Measurements from ENCODE around the gene TCP11. TPM values are rescaled to one million over a fixed set of nuclear protein-coding genes. Genes with fewer than 3 reads are reported as not detected.

The TCP11 gene
- total RNA-seq, 8 experiments from 2014 or later: 0.22 to 1.2 (median 0.57) TPM; not detected in 4

- Histone ChIP-seq H3K4me3 (no peak overlapping the region), H3K27ac (peak overlapping the region in 1 of 2 donors; percentile 10), H3K4me1 (replicated peaks in 1 of 2) (no peaks in the 10 kb centered on the region)
- peak in 1 of 8 experiments; percentile 6 for ATAC-seq (replicated peaks in 6 of 8)
- in situ Hi-C loops (cut with MboI; ENCODE audit: low pct_unique_long_range_greater_than_20kb in 2 of 9, low sequenced_read_pairs in 9 of 9, unreplicated experiment in 9 of 9): no loop called here
- 60 to 100% (median 80%) methylated on average over 1 to 3 of the region's 7 CpGs; no CpG with 5 or more reads in 5 of the 10 experiments for WGBS, 10 experiments
Observed at GRCh38 chr6:35068644-35069043, 72.5 kb downstream of the TCP11 start.

- ATAC-seq (replicated peaks in 6 of 8): peak in 6 of 8 experiments; percentile 16 to 92 (median 56)
- WGBS, 10 experiments: 20 to 70% (median 50%) methylated on average over 1 to 5 of the region's 9 CpGs; no CpG with 5 or more reads in 4 of the 10 experiments
Observed at GRCh38 chr6:35068206-35068605, 72.9 kb downstream of the TCP11 start.

More at GRCh38 chr6:35068206-35068605, 72.9 kb downstream of the TCP11 start:
- in situ Hi-C loops (cut with MboI; ENCODE audit: low pct_unique_long_range_greater_than_20kb in 2 of 9, low sequenced_read_pairs in 9 of 9, unreplicated experiment in 9 of 9): no loop called here
- Histone ChIP-seq H3K4me1 (replicated peaks in 1 of 2) (no peaks in the 10 kb centered on the region), H3K4me3 (no peak overlapping the region), H3K27ac (no peak overlapping the region)

Other genes starting within 250 kb of the TCP11 start
- gene SCUBE3, start 72.6 kb upstream of the TCP11 start, total RNA-seq: 10 to 100 TPM in 2 of 8 experiments, 1 to 10 TPM in 6; 2.6 to 14.6 (median 3.3) TPM
- gene ZNF76, start 118.4 kb upstream of the TCP11 start, total RNA-seq: 10 to 100 TPM; 12.6 to 40.3 (median 23.2) TPM
- gene DEF6, start 156.5 kb upstream of the TCP11 start, total RNA-seq: 1 to 10 TPM in 3 of 8 experiments, under 1 TPM in 5; 0.50 to 4.5 (median 0.84) TPM
- 10 to 100 TPM in 4 of 8 experiments, 1 to 10 TPM in 4; 2.9 to 17.1 (median 8.1) TPM for gene PPARD, start 201.2 kb upstream of the TCP11 start, total RNA-seq

Data from motor neuron (in vitro differentiated cells).